Endothelial cell of umbilical vein (primary cell): ENCODE measurements around the gene TRPM3. TPM values are rescaled to one million over a fixed set of nuclear protein-coding genes. Genes with fewer than 3 reads are reported as not detected.

Experiments
- BruUV-seq: library from RNA; stranded (reverse); fragments of 400-500 nt; replicated peaks from 2 replicates; lab custom pipeline; 2021; lab: Mats Ljungman, UMichigan
- CTCF ChIA-PET: fragments of 300-600, 350-600 bp; sonication (Branson Sonifier 250); formaldehyde crosslinking; loops from one replicate; lab custom pipeline; 2021; ENCODE audit warnings: antibody characterized with exemption, inconsistent platforms; lab: Charles Lee
- POLR2A ChIA-PET: fragments of 300-600, 350-600 bp; sonication (Branson Sonifier 250); formaldehyde crosslinking; loops from one replicate; lab custom pipeline; 2021; ENCODE audit warnings: antibody characterized with exemption, inconsistent platforms; lab: Charles Lee
- DNase-seq: peaks from one replicate; pipeline ENCODE4 v3.0.0-alpha.2; 2011; ENCODE audit warnings: low read depth, low spot score
- FAIRE-seq: peaks from 2 replicates; lab custom pipeline; 2011; peaks lifted over from hg19 to GRCh38; lab: Jason Lieb, UNC
- H2AFZ ChIP-seq: 2 replicates; pipeline ENCODE4 v1.6.0; 2012; ENCODE audit warnings: low read depth, low read length, control low read depth, inconsistent platforms
- H3K27ac ChIP-seq: 2 replicates; pipeline ENCODE4 v1.5.1; 2011; ENCODE audit warnings: low read depth, mild to moderate bottlenecking, control low read depth, low read length, moderate library complexity; ENCODE audit not compliant: insufficient read depth
- H3K27me3 ChIP-seq, 2 experiments: 2 replicates each; pipeline versions ENCODE4 v1.6.0 to v1.6.1; 2011; ENCODE audit warnings: low read length in 2 of 2, mixed read lengths in 1 of 2; ENCODE audit not compliant: control insufficient read depth in 2 of 2, insufficient read depth in 2 of 2
- H3K36me3 ChIP-seq, 2 experiments: 2 replicates in 1 of 2; 3 replicates in 1 of 2; pipeline ENCODE4 v1.5.1; 2011; ENCODE audit warnings: low read length in 2 of 2, mild to moderate bottlenecking in 1 of 2, moderate library complexity in 1 of 2; ENCODE audit not compliant: control insufficient read depth in 2 of 2, insufficient read depth in 2 of 2; ENCODE audit errors: extremely low read depth in 1 of 2
- H3K4me1 ChIP-seq: 3 replicates; pipeline ENCODE4 v1.5.1; 2011; ENCODE audit warnings: mild to moderate bottlenecking, low read length; ENCODE audit not compliant: control insufficient read depth, insufficient read depth; ENCODE audit errors: extremely low read depth
- H3K4me2 ChIP-seq: 2 replicates; pipeline ENCODE4 v1.6.1; 2011; ENCODE audit warnings: low read length, control low read depth, mixed read lengths; ENCODE audit not compliant: insufficient read depth
- H3K4me3 ChIP-seq, 3 experiments: fragments of 200-600 bp in 1 of 3; sonication (generic), shearing (Covaris generic) in 1 of 3; replicated peaks in 1 of 3; 2 replicates each; pipeline ENCODE4 v1.5.1; 2011 to 2016; ENCODE audit warnings: control low read depth in 3 of 3, low read length in 3 of 3, mild to moderate bottlenecking in 2 of 3, inconsistent platforms in 1 of 3, low read depth in 1 of 3, moderate library complexity in 1 of 3; ENCODE audit not compliant: insufficient read depth in 1 of 3
- H3K79me2 ChIP-seq: 2 replicates; pipeline ENCODE4 v1.6.0; 2012; ENCODE audit warnings: low read length, inconsistent platforms; ENCODE audit not compliant: control insufficient read depth, insufficient read depth
- H3K9ac ChIP-seq: replicated peaks from 2 replicates; pipeline ENCODE3; 2011; ENCODE audit warnings: low read length, control low read depth; ENCODE audit not compliant: insufficient read depth; ENCODE audit errors: extremely low read depth
- H3K9me1 ChIP-seq: replicated peaks from 3 replicates; pipeline ENCODE4 v1.6.0; 2011; ENCODE audit warnings: mild to moderate bottlenecking, low read length; ENCODE audit not compliant: control insufficient read depth, insufficient read depth; ENCODE audit errors: extremely low read depth
- H3K9me3 ChIP-seq: replicated peaks from 2 replicates; pipeline ENCODE4 v1.5.1; 2012; ENCODE audit warnings: low read length, inconsistent platforms; ENCODE audit not compliant: control insufficient read depth, insufficient read depth
- H4K20me1 ChIP-seq: replicated peaks from 2 replicates; pipeline ENCODE3; 2011; ENCODE audit warnings: mild to moderate bottlenecking, low read length; ENCODE audit not compliant: control insufficient read depth, insufficient read depth; ENCODE audit errors: extremely low read depth
- CTCF ChIP-seq, 2 donors: IDR thresholded peaks; 1 replicate in 1 of 2; 2 replicates in 1 of 2; pipeline ENCODE4 v1.5.1; 2011; ENCODE audit warnings: low read length in 2 of 2, mild to moderate bottlenecking in 2 of 2, moderate library complexity in 2 of 2, control low read depth in 1 of 2, inconsistent platforms in 1 of 2, low read depth in 1 of 2; ENCODE audit not compliant: insufficient read depth in 1 of 2; ENCODE audit errors: extremely low read depth in 1 of 2
- EZH2 ChIP-seq: IDR thresholded peaks from 2 replicates; pipeline ENCODE4 v1.6.1; 2012; ENCODE audit warnings: borderline replicate concordance, low read depth, mild to moderate bottlenecking, moderate library complexity, low read length, inconsistent platforms; ENCODE audit not compliant: severe bottlenecking
- FOS ChIP-seq: IDR thresholded peaks from 2 replicates; pipeline ENCODE4 v1.6.1; 2011; ENCODE audit warnings: mild to moderate bottlenecking, low read length, moderate library complexity, borderline replicate concordance; ENCODE audit not compliant: insufficient read depth
- GATA2 ChIP-seq: IDR thresholded peaks from 2 replicates; pipeline ENCODE4 v1.7.0; 2011; ENCODE audit warnings: low read depth, mild to moderate bottlenecking, moderate library complexity, mixed read lengths, low read length; ENCODE audit not compliant: insufficient read length, insufficient read depth
- JUN ChIP-seq: IDR thresholded peaks from 2 replicates; pipeline ENCODE4 v1.6.1; 2011; ENCODE audit warnings: borderline replicate concordance, low read depth; ENCODE audit not compliant: insufficient read length, insufficient read depth
- MAX ChIP-seq: IDR thresholded peaks from 2 replicates; pipeline ENCODE4 v1.6.1; 2011; ENCODE audit not compliant: insufficient read depth, insufficient read length
- MYC ChIP-seq: IDR thresholded peaks from one replicate; pipeline ENCODE4 v1.6.1; 2011; ENCODE audit warnings: mild to moderate bottlenecking, low read depth, low read length
- POLR2A ChIP-seq: IDR thresholded peaks from 2 replicates; pipeline ENCODE4 v1.6.1; 2012; ENCODE audit warnings: low read depth, mild to moderate bottlenecking, control low read depth, low read length
- POLR2AphosphoS5 ChIP-seq: IDR thresholded peaks from 2 replicates; pipeline ENCODE4 v1.6.1; 2012; ENCODE audit warnings: low read depth, mild to moderate bottlenecking, control low read depth, low read length, moderate library complexity; ENCODE audit not compliant: insufficient read depth
- dilution Hi-C: fragments of 300-500 bp; cut with MboI; formaldehyde crosslinking; loops from one replicate; pipeline ENCODE4 v1.15.0; 2019; ENCODE audit warnings: low sequenced_read_pairs; ENCODE audit not compliant: extremely low pct_ligation_motif_present
- intact Hi-C: fragments of 100-400 bp; cut with micrococcal nuclease; formaldehyde crosslinking; loops from one replicate; pipeline ENCODE4 v1.10.0; 2022
- polyA plus RNA-seq, 4 experiments: library from polyadenylated mRNA; depleted of rRNA in 3 of 4; stranded (reverse) in 3 of 4; unstranded in 1 of 4; fragments of >200 nt; gene quantifications; 2 replicates each; pipeline versions ENCODE4 v1.2.1 to v1.2.3, GENCODE V29; 2011 to 2012; ENCODE audit warnings: missing spikeins in 1 of 4
- total RNA-seq: library from RNA; stranded (reverse); gene quantifications from 2 replicates; pipeline ENCODE4 v1.2.3, GENCODE V29; 2021

The TRPM3 gene
- total and polyA plus RNA-seq, 2 donors (not counting 3 experiments of a cell fraction or from before 2014, with no cell fraction given) = 0.17 to 0.33 TPM

- Histone ChIP-seq H3K4me2 (no peak overlapping the region), H4K20me1 (no peaks in the 10 kb centered on the region), H3K27me3 (no peaks in the 10 kb centered on the region), H3K36me3 (no peaks in the 10 kb centered on the region), H3K4me3 (no peak overlapping the region), H3K4me1 (no peaks in the 10 kb centered on the region), H3K9me3 (no peaks in the 10 kb centered on the region), H3K9me1 (no peaks in the 10 kb centered on the region), H2AFZ (no peak overlapping the region), H3K9ac (no peak overlapping the region), H3K79me2 (no peaks in the 10 kb centered on the region), H3K27ac (no peak overlapping the region)
- no TSS peak for BruUV-seq
- no peak for DNase-seq
- intact Hi-C loops (no loop called here), dilution Hi-C loops (no loop called here)
- FAIRE-seq = no peak
- POLR2A ChIA-PET = no interaction called here
- TF ChIP-seq POLR2AphosphoS5 = no peak
- no peak for TF ChIP-seq FOS
- no peak for TF ChIP-seq JUN
- TF ChIP-seq GATA2 = no peak
- no peak for TF ChIP-seq EZH2
- no peak for TF ChIP-seq CTCF (IDR thresholded peaks at IDR 0.05; ENCODE audit: extremely low read depth in 1 of 2, insufficient read depth in 1 of 2, low read depth in 1 of 2, low read length in 2 of 2)
- TF ChIP-seq MAX = no peak
- no peak for TF ChIP-seq MYC
- TF ChIP-seq POLR2A = no peak
- CTCF ChIA-PET = interaction anchor here (0.9 kb wide), 1 partner anchor 36 kb away, joined by 4 read pairs; no protein-coding TSS in a partner anchor
Observed at GRCh38 chr9:70675868-70676370, 445.5 kb downstream of the TRPM3 start.
